Aorta (tissue), 5 donors: ENCODE data around the gene NLRX1. TPM values are rescaled to one million over a fixed set of nuclear protein-coding genes. Genes with fewer than 3 reads are reported as not detected.

Experiments used
- ATAC-seq: fragments of 200-7000 bp; cut with Tn5 transposase; one replicate; pipeline ENCODE4 v1.9.1; 2022; ENCODE audit warnings: moderate library complexity; ENCODE audit not compliant: low FRiP score
- DNase-seq, 2 donors: peaks; one replicate each; pipeline ENCODE4 v3.0.0-alpha.2; 2020
- H3K27ac ChIP-seq, 2 donors: one replicate each; pipeline ENCODE4 v1.5.1; 2013; ENCODE audit warnings: low read length in 2 of 2, mild to moderate bottlenecking in 2 of 2, moderate library complexity in 2 of 2, control low read depth in 1 of 2, inconsistent platforms in 1 of 2, low read depth in 1 of 2
- H3K27me3 ChIP-seq, 2 donors: one replicate each; pipeline ENCODE4 v1.6.1; 2013; ENCODE audit warnings: control low read depth in 1 of 2, low read length in 1 of 2, mild to moderate bottlenecking in 1 of 2, moderate library complexity in 1 of 2; ENCODE audit not compliant: insufficient read depth in 2 of 2, control insufficient read depth in 1 of 2
- H3K36me3 ChIP-seq, 2 donors: one replicate each; pipeline ENCODE4 v1.6.1; 2013; ENCODE audit warnings: control low read depth in 1 of 2, low read length in 1 of 2, mild to moderate bottlenecking in 1 of 2; ENCODE audit not compliant: insufficient read depth in 2 of 2, control insufficient read depth in 1 of 2
- H3K4me1 ChIP-seq, 2 donors: one replicate each; pipeline ENCODE4 v1.6.1; 2013; ENCODE audit warnings: low read length in 2 of 2, control low read depth in 1 of 2, mild to moderate bottlenecking in 1 of 2, moderate library complexity in 1 of 2; ENCODE audit not compliant: insufficient read depth in 2 of 2, control insufficient read depth in 1 of 2
- H3K4me3 ChIP-seq, 2 donors: one replicate each; pipeline ENCODE4 v1.5.1; 2013; ENCODE audit warnings: low read length in 2 of 2, control low read depth in 1 of 2, mild to moderate bottlenecking in 1 of 2
- H3K9me3 ChIP-seq: one replicate; pipeline ENCODE4 v1.6.1; 2013; ENCODE audit warnings: mild to moderate bottlenecking, low read length; ENCODE audit not compliant: control insufficient read depth
- WGBS, 2 donors: extraction: QIAGEN DNeasy Blood & Tissue Kit; methylation state at CpG; one replicate each; pipeline ENCODE4 v1.1.7; 2013; 5-methylcytosine and 5-hydroxymethylcytosine counted together
- intact Hi-C, 2 donors: fragments of 100-400 bp; cut with DNase I; formaldehyde crosslinking; loops; one replicate each; pipeline versions ENCODE4 v1.14.2 to v1.15.0; 2022
- polyA plus RNA-seq, 2 donors: library from polyadenylated mRNA; stranded (reverse); fragments of 200-250 nt; gene quantifications; one replicate each; pipeline ENCODE4 v1.2.3, GENCODE V29; 2013
- total RNA-seq, 2 donors: library from RNA; stranded (reverse); fragmentation: NEBNext Ultra II Directional; extraction: Animal tissue kit (Norgen Biotek cat#: 25700); gene quantifications; one replicate each; pipeline ENCODE4 v1.2.1, GENCODE V29; 2021
- donor health status: healthy with polysubstance abuse.
- donor health status: Bipolar disorder and iron deficiency.
- donor health status: DM: no; HTN: no; CAD: no.
- donor health status: DM: no; HTN: no; CAD: no.
- donor health status: DM: yes; HTN: yes; CAD: no.

NLRX1 gene
- total and polyA plus RNA-seq, 4 donors: 5.9 to 17.3 (median 10.9) TPM

- Histone ChIP-seq H3K27ac (no peak overlapping the region), H3K36me3 (no peaks in the 10 kb centered on the region), H3K4me3 (no peak overlapping the region), H3K27me3 (no peaks in the 10 kb centered on the region), H3K9me3 (no peaks in the 10 kb centered on the region), H3K4me1 (no peaks in the 10 kb centered on the region)
- ATAC-seq (no peak), DNase-seq (no peak)
- WGBS, 2 donors: 89 to 91% methylated on average over 9 of the region's 9 CpGs
- intact Hi-C loops: no loop called here
These were observed 16.5 kb upstream of the NLRX1 start for GRCh38 chr11:119152043-119152442.

- H3K36me3 ChIP-seq: no peaks in the 10 kb centered on the region
- H3K27me3 ChIP-seq: no peaks in the 10 kb centered on the region
- H3K27ac ChIP-seq: no peak overlapping the region
- DNase-seq (no peak), ATAC-seq (no peak)
- WGBS, 2 donors: 88 to 90% methylated on average over 4 of the region's 4 CpGs
- intact Hi-C loops: no loop called here
- H3K9me3 ChIP-seq: no peaks in the 10 kb centered on the region
- H3K4me3 ChIP-seq: no peak overlapping the region
- H3K4me1 ChIP-seq: no peaks in the 10 kb centered on the region
These were observed 15.9 kb upstream of the NLRX1 start for GRCh38 chr11:119152604-119153003.

GRCh38 chr11:119153049-119153818, 15.3 kb upstream of the NLRX1 start:
- ATAC-seq (no peak), DNase-seq (no peak)
- 87 to 93% methylated on average over 9 of the region's 9 CpGs for WGBS, 2 donors
- Histone ChIP-seq H3K27ac (no peak overlapping the region), H3K36me3 (no peaks in the 10 kb centered on the region), H3K9me3 (no peaks in the 10 kb centered on the region), H3K4me3 (no peak overlapping the region), H3K4me1 (no peaks in the 10 kb centered on the region), H3K27me3 (no peaks in the 10 kb centered on the region)
- intact Hi-C loops: no loop called here

- H3K27me3 ChIP-seq: no peaks in the 10 kb centered on the region
- ATAC-seq: no peak
- WGBS, 2 donors: 93 to 96% methylated on average over 6 of the region's 6 CpGs
These were observed 14.3 kb upstream of the NLRX1 start for GRCh38 chr11:119154178-119154577.

GRCh38 chr11:119155733-119156492, 12.6 kb upstream of the NLRX1 start:
- no peak for ATAC-seq
- 67 to 68% methylated on average over 8 of the region's 8 CpGs for WGBS, 2 donors

More at GRCh38 chr11:119154178-119154577, 14.3 kb upstream of the NLRX1 start:
- Histone ChIP-seq H3K4me1 (no peaks in the 10 kb centered on the region), H3K9me3 (no peaks in the 10 kb centered on the region), H3K4me3 (no peak overlapping the region), H3K27ac (no peak overlapping the region), H3K36me3 (no peaks in the 10 kb centered on the region)
- intact Hi-C loops: no loop called here
- DNase-seq: no peak

GRCh38 chr11:119156496-119156895, 12.0 kb upstream of the NLRX1 start:
- Histone ChIP-seq H3K4me3 (no peak overlapping the region), H3K27ac (no peak overlapping the region), H3K4me1 (no peaks in the 10 kb centered on the region), H3K27me3 (no peaks in the 10 kb centered on the region), H3K9me3 (no peaks in the 10 kb centered on the region), H3K36me3 (no peaks in the 10 kb centered on the region)
- intact Hi-C loops: no loop called here
- ATAC-seq: no peak
- 91 to 92% methylated on average over 10 of the region's 10 CpGs for WGBS, 2 donors
- DNase-seq: no peak

More at GRCh38 chr11:119155733-119156492, 12.6 kb upstream of the NLRX1 start:
- Histone ChIP-seq H3K27me3 (no peaks in the 10 kb centered on the region), H3K4me3 (no peak overlapping the region), H3K9me3 (no peaks in the 10 kb centered on the region), H3K36me3 (no peaks in the 10 kb centered on the region), H3K4me1 (no peaks in the 10 kb centered on the region), H3K27ac (no peak overlapping the region)
- intact Hi-C loops: no loop called here
- DNase-seq: no peak

GRCh38 chr11:119157063-119157462, 11.5 kb upstream of the NLRX1 start:
- Histone ChIP-seq H3K4me3 (no peak overlapping the region), H3K9me3 (no peaks in the 10 kb centered on the region), H3K4me1 (no peaks in the 10 kb centered on the region), H3K27ac (no peak overlapping the region), H3K36me3 (no peaks in the 10 kb centered on the region), H3K27me3 (no peaks in the 10 kb centered on the region)
- ATAC-seq (no peak), DNase-seq (no peak)
- whole genome bisulfite sequencing, 2 donors: 57 to 58% methylated on average over 3 of the region's 3 CpGs
- intact Hi-C loops: no loop called here

- 93 to 96% methylated on average over 13 of the region's 13 CpGs for WGBS, 2 donors
- DNase-seq (no peak), ATAC-seq (no peak)
- Histone ChIP-seq H3K27ac (no peak overlapping the region), H3K27me3 (no peaks in the 10 kb centered on the region), H3K4me1 (no peaks in the 10 kb centered on the region), H3K9me3 (no peaks in the 10 kb centered on the region), H3K36me3 (no peaks in the 10 kb centered on the region), H3K4me3 (no peak overlapping the region)
- intact Hi-C loops: no loop called here
These were observed 10.1 kb upstream of the NLRX1 start for GRCh38 chr11:119158467-119158866.

GRCh38 chr11:119160151-119160550, 8.4 kb upstream of the NLRX1 start:
- intact Hi-C loops: no loop called here
- H3K27ac ChIP-seq: no peak overlapping the region
- H3K4me3 ChIP-seq: no peak overlapping the region
- WGBS, 2 donors: 95 to 98% methylated on average over 9 of the region's 9 CpGs
- no peaks in the 10 kb centered on the region for H3K36me3 ChIP-seq
- no peaks in the 10 kb centered on the region for H3K9me3 ChIP-seq
- ATAC-seq: no peak
- H3K4me1 ChIP-seq: no peaks in the 10 kb centered on the region
- no peaks in the 10 kb centered on the region for H3K27me3 ChIP-seq
- no peak for DNase-seq
